ENCODE data around the gene SYNDIG1.

DNA sequence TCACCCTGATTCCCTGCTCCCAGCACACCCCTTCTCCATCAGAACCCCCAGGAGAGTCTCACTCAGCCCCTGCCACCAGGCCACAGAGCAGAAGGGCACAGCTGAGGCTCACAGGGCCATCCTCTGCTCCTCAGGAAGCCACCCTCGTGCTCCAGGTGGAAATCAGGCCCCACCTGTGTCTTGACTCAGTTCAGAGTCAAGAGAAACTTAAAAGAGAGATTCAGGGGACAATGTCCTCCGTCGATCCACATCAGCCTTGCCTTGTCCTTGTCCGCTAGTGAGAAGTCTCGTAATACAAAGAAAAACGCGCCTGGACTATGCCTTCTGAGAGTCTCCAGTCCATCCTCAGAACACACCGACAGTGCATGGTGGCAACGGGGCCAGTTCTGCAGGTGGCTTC, 114.6 kb downstream of the SYNDIG1 start:
- TF ChIP-seq, protein P1, sequence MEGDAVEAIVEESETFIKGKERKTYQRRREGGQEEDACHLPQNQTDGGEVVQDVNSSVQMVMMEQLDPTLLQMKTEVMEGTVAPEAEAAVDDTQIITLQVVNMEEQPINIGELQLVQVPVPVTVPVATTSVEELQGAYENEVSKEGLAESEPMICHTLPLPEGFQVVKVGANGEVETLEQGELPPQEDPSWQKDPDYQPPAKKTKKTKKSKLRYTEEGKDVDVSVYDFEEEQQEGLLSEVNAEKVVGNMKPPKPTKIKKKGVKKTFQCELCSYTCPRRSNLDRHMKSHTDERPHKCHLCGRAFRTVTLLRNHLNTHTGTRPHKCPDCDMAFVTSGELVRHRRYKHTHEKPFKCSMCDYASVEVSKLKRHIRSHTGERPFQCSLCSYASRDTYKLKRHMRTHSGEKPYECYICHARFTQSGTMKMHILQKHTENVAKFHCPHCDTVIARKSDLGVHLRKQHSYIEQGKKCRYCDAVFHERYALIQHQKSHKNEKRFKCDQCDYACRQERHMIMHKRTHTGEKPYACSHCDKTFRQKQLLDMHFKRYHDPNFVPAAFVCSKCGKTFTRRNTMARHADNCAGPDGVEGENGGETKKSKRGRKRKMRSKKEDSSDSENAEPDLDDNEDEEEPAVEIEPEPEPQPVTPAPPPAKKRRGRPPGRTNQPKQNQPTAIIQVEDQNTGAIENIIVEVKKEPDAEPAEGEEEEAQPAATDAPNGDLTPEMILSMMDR (IDR thresholded peaks at IDR 0.05): no peak
- TF ChIP-seq POLR2A (IDR thresholded peaks at IDR 0.05; ENCODE audit: low read length) (no peak), MAFK (IDR thresholded peaks at IDR 0.05; ENCODE audit: partially characterized antibody) (no peak), JUN (IDR thresholded peaks at IDR 0.05) (no peak), HMGXB4 (CRISPR knock-in tag; IDR thresholded peaks at IDR 0.05; ENCODE audit: borderline replicate concordance) (no peak)
- TF ChIP-seq, protein P2, sequence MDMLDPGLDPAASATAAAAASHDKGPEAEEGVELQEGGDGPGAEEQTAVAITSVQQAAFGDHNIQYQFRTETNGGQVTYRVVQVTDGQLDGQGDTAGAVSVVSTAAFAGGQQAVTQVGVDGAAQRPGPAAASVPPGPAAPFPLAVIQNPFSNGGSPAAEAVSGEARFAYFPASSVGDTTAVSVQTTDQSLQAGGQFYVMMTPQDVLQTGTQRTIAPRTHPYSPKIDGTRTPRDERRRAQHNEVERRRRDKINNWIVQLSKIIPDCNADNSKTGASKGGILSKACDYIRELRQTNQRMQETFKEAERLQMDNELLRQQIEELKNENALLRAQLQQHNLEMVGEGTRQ (IDR thresholded peaks at IDR 0.05): no peak
